ENCODE measurements around the gene NAA40.
"Not testable (repeated sequence)": the region's sequence is repeated elsewhere in the genome, so short reads cannot be mapped to it uniquely, and the experiment has no call there.

Gene NAA40

DNA sequence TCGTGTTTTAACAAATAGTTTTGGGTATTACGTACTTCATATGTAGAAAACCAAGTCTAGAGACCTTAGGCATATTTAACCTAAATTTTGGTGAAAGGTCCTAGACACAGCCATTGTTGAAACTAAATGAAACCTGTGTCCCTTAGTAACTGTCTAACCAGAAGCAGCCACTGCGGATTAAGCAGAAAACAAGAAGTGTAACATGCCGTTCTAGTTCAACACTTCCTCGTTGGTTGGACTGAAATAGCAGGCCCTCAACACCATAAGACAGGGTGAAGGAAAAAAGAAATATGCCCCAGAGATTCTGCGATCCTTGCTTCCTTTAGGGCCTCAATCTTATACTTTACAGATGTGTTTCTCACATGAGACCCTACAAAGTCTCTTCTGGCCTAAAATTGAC, 2.0 kb downstream of the NAA40 start:
- no peak for DNase-seq

DNA sequence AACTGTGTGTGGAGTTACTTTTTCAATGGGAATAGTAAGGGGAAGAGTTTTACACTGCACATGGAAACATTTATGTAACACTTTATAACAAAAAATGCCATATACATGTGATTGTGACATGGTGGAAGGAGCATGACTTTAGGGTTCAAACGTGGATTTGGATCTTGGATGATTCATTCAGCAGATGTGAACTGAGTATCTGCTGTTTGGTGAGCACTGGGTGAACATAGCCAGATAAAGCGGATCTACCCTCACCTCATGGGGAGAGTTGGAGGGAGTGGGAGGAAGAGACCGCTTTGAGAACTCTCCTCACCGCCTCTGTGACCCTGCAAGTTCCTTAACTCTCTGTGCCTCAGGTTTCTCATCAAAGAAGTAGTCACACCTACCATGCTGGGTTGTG, 3.1 kb downstream of the NAA40 start:
- no peak for DNase-seq

DNA sequence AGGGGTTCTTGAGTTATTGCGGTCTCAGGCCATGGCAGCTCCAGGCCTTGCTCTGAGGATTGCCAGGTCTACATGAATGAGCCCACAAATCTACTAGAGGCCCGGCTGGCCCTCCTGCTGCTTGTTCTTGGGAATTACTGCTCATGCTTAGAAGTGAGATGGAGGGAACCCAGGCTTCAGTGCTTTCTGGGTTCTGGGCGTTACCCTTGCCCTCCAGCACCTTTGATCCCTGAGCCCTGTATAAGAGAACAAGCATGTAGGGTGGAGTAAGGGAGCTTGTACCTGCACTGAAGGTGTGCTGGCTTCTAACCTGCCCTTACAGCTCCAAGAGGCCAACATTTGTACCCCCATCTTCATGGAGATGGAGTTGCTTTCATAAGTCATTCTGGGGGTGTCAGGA, 4.0 kb downstream of the NAA40 start:
- no peak for DNase-seq

DNA sequence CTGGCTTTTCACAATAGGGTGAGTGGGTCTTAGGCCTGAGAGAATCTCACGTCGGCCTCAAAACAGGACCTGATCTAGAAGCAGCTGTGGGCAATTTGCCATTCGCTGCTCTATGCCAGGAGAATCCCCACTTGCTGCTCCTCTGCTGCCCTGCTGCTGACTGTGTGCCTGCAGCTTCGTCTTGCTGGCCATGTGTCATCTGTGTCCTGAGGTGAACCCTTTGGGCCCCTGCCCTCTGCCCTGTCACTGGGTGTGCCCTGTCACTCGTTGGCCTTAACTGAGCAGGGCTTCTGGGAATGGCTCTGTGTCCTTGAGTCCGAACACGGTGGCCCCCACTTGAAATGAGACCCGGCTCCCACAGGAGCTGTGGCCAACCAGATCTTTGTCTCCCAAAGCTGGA, 6.2 kb downstream of the NAA40 start:
- no peak for DNase-seq

DNA sequence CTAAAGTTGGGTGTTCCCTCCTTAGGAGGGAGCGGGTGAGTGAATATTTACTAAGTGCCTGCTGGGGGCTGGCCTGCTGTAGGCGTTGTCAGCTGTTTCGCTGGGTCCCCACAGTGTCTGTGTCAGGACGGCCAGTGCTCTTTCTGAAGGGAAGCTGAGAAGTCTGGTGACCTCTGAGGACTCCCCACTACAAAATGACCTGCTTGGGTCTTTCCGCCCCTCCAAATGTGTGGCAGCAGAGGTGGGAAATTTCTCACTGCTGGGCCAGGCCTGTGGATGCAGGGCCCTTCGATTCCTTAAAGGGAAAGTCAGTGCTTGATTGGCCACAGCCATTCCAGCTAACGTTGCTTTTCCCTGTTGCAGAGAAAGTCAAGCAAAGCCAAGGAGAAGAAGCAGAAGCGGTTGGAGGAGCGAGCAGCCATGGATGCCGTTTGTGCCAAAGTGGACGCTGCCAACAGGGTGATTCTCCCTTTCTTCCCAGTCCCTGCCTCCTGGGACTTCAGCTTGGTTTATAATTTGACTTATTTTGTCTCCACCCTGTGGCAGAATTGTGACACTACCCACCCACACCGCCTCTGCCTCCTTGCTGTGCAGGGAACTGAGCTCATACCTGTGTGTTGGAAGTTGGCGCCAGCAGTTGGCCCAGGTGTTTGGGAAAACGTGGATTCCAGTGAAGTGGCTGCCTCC, 6.8 kb downstream of the NAA40 start:
- DNase-seq = peak; percentile 90

DNA sequence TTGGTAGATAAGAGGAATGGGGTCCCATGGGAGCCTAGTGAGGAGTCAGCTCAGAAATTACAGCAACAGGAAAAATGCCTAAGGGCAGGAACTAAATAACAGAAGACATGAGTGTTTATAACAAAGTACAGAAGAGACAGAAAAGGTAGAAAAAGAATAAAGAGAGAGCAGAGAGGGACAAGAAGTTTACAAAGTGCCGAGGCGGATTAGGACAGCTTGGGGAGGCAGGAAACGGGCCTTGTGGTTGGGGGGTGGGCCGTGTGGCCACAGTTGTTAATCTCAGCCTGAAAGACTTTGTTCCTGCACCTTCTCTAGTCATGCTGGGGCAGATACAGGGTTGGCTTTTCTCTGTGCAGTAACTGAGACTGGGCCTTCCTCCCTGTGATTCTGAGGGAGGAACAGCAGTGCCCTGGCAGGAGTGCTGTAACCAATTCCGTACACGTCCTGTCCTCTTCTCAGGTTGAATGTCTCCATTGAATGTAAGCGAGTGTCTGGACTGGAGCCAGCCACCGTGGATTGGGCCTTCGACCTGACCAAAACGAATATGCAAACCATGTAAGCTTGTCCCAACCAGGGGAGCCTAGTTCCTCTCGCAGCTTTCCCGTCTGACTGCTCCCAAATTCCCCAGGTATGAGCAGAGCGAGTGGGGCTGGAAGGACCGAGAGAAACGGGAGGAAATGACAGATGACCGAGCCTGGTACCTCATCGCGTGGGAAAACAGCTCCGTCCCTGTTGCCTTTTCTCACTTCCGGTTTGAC, 13.2 kb downstream of the NAA40 start:
- no peak for DNase-seq

DNA sequence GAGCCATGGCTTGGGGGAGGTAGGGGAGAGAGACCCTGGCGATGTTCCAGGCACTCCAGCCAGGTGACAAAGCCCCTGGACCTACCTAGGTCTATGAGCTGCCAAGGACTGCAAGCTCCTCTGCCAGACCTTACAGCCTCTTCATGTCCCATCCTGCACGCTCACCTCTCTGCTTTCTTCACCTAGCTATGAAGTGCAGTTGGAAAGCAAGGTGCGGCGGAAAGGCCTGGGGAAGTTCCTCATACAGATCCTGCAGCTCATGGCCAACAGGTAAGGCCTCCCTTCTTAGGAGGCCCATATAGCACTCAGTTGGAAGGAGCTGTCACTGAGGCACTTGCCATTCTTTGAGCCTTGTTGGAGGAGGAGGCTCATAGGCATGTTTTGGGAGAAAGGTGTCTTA, 13.8 kb downstream of the NAA40 start:
- no peak for DNase-seq

DNA sequence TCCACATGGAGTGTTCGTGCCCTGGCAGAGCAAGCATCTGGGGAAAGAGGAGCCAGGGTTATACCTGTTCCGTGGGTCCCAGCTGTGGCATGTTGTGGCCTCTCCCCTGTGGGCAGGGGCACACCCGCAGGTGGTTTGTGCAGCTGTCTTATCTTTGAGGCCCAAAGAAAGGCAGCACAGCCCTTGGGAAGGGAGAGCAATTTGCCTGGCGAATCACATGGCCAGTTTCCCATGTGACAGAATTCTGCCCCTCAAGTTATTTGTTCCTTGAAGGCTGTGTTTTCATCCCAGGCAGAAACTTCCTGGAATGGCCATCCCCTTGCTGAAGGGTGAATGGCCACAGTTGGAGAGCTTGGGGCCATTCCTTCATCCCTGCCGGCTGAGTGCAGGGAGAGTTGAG, 19.2 kb downstream of the NAA40 start:
- no peak for DNase-seq

DNA sequence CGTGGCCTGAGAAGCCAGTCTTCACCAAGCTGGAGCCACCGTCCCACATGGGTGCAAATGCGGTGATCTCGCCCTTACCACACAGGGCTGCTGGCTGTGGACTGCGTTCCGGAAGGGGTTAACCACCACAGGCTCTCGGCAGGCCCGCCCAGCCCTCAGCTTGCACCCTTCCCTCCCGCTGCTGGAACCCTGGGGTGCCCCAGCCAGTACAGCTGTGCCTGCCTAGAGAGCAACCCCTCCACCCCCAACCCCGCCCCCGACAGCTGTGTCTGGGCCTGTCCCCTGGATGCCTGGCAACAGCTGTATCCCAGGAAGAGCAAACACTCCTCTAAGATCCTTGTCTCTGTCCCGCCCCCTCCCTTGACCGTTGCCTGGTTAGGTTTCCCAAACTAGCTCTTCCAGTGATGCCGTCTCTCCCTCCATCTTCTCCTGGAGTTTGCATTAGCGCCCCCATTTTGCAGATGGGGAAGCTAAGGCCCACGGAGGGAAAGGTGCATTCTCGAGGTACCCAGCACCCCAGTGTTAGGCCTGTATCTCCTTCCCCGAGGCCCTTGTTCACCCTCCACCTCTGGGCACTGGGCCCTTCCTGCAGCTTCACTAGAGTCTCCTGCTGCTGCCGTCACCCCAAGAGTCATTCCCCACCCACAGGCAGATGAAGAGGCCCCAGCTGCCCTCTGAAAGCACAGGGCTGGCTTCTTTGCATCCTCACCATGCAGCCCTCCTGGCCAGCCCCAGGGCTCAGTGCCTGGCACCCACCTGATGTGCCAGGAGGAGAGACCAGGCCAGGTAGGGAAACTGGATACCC, 23.0 kb downstream of the NAA40 start:
- peak; percentile 65 for DNase-seq

DNA sequence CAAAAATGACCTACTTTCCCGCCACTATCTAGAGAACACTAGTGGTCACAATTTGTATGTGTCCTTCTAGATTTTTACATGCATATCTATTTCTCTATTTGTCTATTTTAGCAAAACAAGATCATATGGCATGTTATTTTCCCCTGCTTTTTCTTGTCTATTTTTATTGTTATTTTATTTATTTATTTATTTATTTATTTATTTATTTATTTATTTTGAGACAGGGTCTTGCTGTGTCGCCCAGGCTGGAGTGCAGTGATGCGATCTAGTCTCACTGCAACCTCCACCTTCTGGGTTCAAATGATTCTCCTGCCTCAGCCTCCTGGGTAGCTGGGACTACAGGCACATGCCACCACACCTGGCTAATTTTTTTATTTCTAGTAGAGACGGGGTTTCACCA, 25.1 kb downstream of the NAA40 start:
- DNase-seq = not testable (repeated sequence)

DNA sequence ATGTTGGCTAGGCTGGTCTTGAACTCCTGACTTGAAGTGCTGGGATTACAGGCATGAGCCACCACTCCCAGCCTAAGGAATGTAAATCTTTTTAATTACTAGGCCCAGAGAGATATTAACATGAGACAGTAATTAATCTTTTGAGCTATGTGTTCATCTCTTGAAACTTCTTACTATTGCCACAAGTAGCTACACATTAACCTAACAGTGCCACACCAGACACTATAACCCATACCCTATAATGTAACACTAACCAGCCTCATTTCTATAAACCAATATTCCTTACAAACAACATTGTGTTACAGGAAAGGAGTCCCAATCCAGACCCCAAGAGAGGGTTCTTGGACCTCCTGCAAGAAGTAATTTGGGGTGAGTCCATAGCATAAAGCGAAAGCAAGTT, 27.6 kb downstream of the NAA40 start:
- no peak for DNase-seq

DNA sequence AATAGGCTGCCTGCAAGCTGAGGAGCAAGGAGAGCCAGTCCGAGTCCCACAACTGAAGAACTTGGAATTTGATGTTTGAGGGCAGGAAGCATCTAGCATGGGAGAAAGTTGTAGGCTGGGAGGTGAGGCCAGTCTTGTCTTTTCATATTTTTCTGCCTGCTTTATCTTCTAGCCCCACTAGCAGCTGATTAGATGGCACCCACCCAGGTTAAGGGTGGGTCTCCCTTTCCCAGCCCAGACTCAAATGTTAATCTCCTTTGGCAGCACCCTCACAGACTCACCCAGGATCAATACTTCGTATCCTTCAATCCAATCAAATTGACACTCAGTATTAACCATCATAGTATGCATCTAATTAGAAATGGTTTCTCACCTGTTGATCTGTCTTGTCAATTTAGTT, 30.7 kb downstream of the NAA40 start:
- no peak for DNase-seq

DNA sequence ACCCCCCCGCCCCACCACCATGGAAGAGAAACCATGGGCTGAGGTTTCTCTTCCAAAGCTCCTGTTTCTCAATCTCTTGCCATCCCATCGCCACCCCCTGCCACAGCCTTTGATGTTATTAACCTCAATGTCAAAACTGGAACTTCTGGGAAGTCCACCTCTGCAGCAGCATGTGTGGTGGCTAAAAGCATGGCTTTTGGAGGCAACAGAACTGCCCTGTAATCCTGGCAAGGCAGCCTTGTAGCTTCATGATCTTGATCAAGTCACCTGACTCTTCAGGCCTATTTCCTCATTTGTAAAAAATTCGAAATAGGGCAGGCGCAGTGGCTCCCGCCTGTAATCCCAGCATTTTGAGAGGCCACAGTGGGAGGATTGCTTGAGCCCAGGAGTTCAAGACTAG, 32.1 kb downstream of the NAA40 start:
- no peak for DNase-seq

DNA sequence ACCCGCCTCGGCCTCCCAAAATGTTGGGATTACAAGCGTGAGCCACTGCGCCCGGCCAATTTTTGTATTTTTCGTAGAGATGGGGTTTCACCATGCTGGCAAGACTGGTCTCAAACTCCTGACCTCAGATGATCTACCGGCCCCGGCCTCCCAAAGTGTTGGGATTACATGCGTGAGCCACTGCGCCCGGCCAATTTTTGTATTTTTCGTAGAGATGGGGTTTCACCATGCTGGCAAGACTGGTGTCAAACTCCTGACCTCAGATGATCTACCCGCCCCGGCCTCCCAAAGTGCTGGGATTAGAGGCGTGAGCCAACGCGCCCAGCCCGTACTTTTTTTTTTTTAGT, 35.1 kb downstream of the NAA40 start:
- not testable (repeated sequence) for DNase-seq

DNA sequence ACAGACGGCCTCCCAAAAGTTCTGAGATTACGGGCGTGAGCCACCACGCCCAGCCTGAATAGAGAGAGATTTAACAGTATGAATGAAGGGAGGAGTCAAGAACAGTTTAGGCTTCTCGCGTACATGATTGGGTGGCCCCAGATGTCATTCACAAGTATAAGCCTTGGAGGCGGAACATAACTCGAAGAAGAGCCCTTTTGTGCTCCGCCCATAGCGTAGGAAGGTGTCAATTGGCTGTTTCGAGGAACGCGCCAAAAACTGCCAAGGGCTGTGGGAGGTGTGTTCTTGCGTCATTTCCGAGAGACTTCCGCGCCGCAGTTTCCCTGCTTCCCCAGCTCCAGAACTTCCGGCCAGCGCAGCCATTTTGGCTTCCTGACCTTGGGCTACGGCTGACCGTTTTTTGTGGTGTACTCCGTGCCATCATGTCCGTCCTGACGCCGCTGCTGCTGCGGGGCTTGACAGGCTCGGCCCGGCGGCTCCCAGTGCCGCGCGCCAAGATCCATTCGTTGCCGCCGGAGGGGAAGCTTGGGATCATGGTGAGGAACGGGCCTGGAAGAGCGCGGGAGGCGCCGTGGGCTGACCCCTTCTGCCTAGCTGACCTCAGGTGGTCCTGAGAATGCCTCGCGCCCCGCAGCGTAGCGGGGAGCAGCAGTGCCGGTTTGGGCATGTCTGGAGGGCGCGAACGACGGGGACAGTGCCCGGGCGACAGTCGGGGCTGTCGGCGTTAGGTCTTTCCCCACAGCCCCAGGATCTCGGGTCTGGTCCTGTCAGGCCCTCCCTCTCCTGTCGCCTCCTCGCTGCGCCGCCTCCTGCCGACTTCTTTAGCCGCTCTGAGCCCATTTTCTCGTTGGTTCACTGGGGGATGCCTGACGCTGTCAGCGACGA, 35.7 kb downstream of the NAA40 start, which contains the start of gene COX8A:
Gene COX8A (plus strand): TSS at position 362 of the 885 bp plus-strand sequence. CDS start 61 bp downstream, at position 423.
- DNase-seq = peak; percentile 100

DNA sequence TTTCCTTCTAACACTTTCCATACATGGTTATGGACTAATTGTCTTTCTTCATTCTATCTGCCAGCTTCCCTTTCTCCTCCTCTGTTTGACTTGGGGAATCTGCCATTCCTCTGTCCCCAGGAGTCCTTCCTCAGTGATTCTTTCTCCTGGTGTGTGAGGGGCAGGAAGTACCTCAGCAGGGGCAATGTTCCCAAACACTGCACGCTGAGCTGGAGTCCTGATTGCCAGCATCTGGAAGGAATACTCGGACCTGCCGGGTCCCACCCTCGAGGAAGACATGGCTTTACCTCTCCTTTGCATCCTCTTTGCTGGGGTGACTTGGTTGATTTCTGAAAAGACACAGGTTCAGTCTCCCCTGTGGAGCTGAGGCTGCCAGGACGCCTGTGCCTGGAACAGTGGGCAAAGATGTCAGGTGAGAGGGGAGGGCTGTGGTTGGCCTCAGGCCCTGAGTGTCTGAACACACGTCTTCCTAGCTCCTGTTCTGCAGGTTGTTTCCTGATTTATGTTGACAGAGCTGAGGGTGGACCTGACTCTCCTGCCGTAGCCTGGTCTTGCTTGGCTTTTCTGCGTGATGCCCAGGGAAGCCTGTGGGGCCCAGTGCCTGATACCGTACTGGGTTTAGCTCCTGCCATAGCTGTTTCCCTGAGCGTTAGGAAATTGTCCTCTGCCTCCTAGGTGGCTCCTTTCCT, 39.9 kb downstream of the NAA40 start:
- no peak for DNase-seq

DNA sequence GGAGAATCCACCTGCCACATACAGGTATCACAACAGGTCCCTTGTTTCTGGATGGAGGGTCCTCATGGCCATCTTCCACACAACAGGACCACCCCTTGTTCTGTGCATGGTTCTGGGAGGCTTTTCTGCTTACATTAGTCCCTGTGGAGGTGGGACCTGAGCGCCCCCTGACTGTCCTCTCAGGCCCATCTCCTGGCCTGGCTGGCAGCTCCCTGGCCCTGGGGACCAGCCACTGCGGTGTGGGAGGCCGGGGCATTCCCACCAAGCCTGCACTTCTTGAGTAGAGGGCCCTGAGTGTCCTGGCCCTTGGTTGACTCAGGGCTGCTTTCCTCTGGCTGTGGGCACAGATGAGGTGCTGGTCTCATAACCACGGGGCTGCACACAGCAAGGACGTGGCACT, 40.6 kb downstream of the NAA40 start:
- no peak for DNase-seq

DNA sequence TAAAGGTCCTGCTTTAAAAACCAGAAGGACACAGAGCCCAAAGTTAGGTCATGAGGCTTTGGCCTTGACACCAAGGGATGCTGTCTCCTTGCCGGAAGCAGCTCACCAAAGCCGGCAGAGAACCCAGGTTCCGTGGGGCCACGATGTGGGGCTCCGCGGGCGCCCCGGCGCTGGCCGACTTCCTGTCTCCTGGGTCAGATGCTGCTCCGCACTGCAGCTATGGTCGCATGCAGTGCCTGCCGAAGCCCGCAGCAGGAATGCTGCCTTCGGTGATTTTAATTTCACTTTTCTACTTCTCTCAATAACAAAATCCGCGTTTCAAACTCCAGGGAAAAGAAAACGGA, 47.0 kb downstream of the NAA40 start:
- no peak for DNase-seq

DNA sequence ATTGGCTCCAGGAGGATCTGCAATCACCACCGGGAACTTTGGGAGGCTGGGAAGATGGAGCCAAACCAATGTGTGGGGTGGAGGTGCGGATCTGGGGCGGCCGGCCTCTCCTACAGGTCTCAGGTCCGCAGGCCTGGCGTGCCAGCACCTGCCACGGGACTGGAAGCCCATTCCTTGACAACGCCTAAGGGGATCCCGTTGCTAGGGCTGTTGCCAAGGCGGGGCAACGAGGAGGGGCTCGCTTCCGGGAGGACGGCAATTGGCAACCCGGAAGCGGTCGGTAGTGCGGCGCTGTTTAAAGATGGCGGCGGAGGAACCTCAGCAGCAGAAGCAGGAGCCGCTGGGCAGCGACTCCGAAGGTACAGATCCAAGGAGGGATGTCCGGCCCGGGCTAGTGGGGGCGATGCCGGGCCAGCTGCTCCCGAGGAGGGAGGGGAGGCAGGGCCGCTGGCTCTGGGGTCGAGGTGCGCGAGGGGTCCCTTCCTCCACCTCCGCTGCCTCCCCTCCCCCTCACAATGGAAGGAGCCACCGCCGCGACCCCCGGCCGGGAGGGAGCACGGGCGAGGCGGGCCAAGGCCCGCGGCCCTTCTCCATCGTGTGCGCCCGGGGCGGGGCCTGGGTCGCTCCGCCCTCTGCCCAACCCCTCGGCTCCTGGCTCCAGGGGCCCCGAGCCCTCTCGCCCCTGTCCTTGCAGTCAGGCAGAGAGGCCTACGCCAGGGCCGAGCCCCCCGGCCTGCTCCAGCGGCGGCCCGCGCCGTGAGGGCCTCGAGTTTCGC, 47.5 kb downstream of the NAA40 start, which contains the start of gene OTUB1:
Gene OTUB1 (plus strand): TSS at position 283 of the 776 bp plus-strand sequence. CDS start 19 bp downstream, at position 302.
- DNase-seq = peak; percentile 96

DNA sequence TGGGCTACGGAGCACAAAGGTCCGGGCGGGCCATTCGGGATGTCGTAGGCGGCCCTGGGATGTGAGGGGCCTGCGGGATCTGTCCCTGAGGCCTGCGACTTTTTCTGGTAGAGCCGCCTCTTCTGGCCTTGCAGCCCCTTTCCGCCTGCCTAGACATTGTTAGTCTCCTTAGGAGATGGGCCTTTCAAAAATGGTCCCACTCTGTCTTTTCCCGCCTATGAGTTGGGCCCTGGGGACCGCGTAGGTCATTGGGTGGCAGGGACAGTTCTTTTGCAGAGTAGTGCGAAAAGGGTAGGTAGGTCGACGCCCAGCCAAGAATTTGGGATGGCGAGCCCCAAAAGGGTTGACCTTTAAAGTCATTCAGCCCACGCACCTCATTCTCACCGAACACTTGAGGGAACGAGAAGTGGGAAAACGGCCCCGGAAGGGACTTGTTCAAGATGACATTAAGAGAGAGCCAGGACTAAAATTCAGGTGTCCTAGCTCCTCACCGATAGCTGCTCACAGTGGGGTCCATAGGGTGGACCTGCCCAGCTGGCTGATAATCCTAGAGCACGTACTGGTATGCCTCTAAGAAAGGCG, 48.2 kb downstream of the NAA40 start:
- no peak for DNase-seq

DNA sequence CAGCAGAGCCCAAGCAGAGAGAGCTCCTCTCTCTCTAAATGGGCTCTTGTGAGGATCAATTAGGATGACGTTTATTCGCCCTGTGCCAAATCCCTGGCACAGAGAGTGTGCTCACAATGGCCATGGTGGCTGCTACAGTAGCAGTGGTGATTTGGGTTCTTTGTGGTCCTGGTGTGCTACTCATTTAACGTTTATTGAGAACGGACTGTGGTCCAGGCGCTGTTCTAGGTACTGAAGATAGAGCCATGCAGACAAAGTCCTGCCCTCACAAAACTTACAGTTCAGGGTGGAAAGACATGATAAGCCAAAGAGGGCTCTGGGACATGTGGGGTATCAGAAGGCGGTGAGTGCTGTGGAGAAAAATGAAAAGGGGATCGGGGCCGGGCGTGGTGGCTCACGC, 52.8 kb downstream of the NAA40 start:
- DNase-seq = no peak
